NCI-H526 (cell line): ENCODE measurements around the gene EPDR1.

Experiments used
- DNase-seq, 2 experiments: peaks; one replicate each; lab custom pipeline; 2025; lab: John Stamatoyannopoulos, UW

Gene EPDR1

GRCh38 chr7:37977243-37977642, 56.8 kb downstream of the EPDR1 start:
- no peak for DNase-seq

DNA sequence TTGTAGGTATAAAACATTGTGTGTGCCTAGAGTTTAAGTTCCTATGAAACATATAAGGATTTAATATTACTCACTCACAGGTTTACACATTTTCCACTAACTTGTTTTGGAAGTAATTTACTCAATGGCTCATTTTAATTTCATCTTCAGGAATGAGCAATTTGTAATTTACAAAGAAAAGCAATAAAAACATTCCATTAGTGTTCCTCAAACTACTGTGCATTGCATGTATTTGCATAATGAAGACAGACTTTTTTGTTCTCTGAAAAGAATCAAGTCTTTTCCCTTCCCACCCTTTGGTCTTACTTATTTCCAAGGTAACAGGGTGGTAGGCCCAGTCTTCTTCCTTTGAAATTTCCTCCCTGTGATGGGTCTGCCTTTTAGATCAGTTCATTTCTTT, 61.2 kb downstream of the EPDR1 start:
- no peak for DNase-seq

DNA sequence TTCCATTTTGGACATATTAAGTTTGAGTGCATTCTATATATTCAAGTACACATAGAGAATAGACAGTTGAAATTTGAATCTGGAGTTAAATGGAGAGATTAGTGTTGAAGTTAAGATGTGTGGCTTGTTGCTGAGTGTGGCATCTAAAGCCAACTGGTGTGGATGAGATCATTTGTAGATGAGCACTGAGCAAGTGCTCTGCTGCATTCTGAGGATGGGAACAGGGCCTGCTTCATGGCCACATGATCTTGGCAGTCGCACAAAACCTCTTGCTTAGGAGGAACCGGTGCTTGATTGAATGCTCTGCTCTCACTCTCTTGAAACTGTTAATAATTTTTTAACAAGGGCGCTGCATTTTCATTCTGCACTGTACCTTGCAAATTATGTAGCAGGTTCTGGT, 62.0 kb downstream of the EPDR1 start:
- DNase-seq: no peak

DNA sequence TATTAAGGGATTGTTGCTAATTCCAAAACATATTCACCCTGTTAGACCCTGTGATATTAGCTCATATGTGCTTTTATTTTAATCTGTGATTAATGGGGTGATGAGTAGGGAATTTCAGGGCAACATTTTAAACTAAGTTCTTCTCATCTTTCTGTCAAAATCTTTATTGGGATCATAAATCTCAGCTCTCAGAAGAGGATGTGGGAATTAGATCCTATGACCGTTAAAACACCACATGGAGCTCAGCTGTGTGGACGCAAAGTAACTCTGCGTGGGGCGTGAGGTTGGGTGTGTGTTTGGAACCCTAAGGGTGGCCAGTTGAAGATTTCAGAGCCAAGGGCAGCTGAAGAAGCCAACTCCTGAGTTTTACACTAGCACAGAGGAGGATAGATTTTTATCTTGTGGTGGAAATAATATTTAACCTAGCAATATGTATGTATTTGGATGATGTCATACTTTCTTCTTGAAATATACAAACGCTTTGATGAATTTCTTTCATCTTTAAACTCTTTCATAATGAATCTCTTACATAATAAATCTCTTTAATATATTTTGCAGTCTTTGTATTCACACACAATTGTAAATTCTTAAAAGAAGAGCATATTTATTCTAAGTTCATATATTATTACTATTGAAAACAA, 64.4 kb downstream of the EPDR1 start:
- DNase-seq: no peak

- DNase-seq: no peak
Observed at GRCh38 chr7:37986908-37987330, 66.5 kb downstream of the EPDR1 start.

GRCh38 chr7:37987732-37988131, 67.3 kb downstream of the EPDR1 start:
- peak; percentile 62 to 66 for DNase-seq

DNA sequence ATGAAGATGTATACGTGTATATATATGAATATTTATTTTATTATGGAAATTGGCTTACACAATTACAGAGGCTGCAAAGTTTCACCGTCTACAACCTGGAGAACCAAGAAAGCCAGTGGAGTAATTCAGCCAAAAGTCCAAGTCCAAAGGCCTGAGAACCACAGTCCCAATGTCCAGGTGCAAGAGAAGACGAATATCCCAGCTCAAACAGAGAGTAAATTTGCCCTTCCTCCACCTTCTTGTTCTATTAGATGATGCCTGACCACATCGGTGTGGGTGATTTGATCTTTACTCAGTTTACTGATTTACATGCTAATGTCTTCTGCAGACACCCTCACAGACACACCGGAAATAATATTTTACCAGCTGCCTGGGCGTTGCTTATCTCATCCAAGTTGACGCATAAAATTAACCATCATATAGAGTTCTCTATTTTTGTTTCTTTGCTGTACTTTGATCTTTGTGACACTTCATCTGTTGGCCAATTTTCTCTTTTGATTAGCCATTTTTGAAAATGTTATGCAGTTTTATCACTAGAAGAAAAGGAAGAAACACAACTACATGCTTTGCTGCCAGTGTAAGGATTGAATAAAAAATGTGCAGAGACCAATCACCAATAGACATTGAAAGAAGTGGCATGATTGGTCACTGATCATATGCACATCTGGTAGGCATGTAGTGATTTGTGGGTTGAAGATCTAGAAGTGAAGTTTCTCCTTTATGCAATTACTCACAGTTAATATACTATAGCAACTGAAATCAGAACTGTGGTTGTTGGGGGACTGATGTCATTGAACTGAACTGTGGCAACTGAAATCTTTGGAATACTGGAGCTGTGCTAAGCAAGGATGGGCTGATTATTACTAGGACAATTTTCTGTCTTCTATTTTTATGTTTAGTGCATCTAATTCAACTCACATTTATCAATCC, 68.5 kb downstream of the EPDR1 start:
- DNase-seq: peak in 1 of 2 experiments; percentile 9

DNA sequence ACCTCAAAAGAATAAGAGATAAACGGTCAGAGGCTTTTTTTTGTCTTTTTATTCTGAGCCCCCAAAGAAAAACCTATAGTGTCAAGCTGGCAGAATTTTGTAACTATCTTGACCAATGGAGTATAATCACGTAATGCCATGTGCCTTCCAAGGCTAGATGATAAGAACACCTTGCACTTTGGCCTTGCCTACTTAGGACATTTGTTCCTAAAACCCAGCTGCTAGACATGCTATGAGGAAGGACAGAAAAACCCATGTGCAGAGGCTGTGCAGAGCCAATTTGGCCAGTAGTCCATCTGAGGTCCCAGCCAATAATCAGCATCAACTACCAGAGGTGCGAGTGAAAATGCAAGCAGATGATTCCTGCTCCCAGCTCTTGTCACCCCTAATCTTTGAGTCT, 69.9 kb downstream of the EPDR1 start:
- DNase-seq: no peak

DNA sequence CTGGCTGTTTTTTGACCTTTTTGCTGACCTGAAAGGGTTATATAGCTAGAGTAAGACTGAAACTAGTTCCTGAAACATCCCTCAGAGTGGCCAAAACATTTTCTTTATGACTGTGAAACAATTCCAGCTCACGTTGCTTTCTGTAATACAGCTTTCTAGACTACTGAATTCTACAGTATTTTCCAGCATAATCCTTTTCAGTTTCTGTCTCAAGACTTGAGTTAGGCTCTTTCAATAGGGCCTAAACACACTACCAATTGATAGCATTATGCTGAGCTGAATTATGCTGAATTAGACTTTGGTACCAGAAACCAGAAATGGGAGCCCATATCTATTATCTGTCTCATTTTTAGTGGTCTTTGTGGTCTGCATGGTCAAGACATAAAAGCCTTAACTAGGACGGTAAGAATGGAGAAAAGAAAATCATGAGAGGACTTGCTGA, 72.6 kb downstream of the EPDR1 start:
- DNase-seq: no peak

- DNase-seq: no peak
Observed at GRCh38 chr7:37999673-38000072, 79.2 kb downstream of the EPDR1 start.

DNA sequence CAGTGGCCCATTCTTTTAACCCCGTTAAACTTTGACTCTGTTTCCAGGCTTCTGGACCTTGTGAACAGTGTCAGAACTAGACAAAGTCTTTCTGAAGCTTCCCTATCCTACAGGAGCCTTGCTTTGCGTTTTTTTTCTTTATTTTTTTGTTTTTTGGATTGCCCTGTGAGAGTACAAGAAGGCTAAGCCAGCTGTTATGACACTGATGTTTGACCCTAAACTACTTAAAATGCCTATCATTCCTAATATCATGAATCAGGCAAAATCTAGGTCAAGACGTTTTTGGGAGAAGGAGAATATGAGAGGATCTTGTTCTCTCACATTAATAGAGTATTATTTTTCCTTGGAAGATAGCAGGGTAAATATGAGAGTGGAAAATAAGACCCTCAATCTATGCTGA, 79.8 kb downstream of the EPDR1 start:
- DNase-seq: no peak
